CD14-positive monocyte (primary cell): ENCODE measurements around the gene CPEB3. TPM values are rescaled to one million over a fixed set of nuclear protein-coding genes. Genes with fewer than 3 reads are reported as not detected.

ENCODE experiments used
- DNase-seq, 3 donors: peaks; one replicate each; pipeline ENCODE4 v3.0.0-alpha.2; 2011 to 2022
- H2AFZ ChIP-seq: 2 replicates; pipeline ENCODE4 v1.6.0; 2012; ENCODE audit warnings: mild to moderate bottlenecking, low read depth, low read length, inconsistent platforms; ENCODE audit not compliant: insufficient read depth, poor library complexity, severe bottlenecking
- H3K27ac ChIP-seq, 2 donors: 1 replicate in 1 of 2; 2 replicates in 1 of 2; pipeline ENCODE4 v1.5.1; 2012 to 2013; ENCODE audit warnings: low read length in 2 of 2, control low read depth in 1 of 2, inconsistent platforms in 1 of 2, low read depth in 1 of 2, mild to moderate bottlenecking in 1 of 2
- H3K27me3 ChIP-seq, 2 donors: one replicate each; pipeline versions ENCODE4 v1.6.0 to v1.6.1; 2011 to 2013; ENCODE audit warnings: low read length in 2 of 2; ENCODE audit not compliant: control insufficient read depth in 2 of 2, insufficient read depth in 2 of 2
- H3K36me3 ChIP-seq, 2 donors: replicated peaks in 1 of 2; 1 replicate in 1 of 2; 2 replicates in 1 of 2; pipeline versions ENCODE4 v1.5.1 to v1.6.1; 2012 to 2013; ENCODE audit warnings: low read length in 2 of 2, control low read depth in 1 of 2, inconsistent platforms in 1 of 2, mild to moderate bottlenecking in 1 of 2; ENCODE audit not compliant: insufficient read depth in 2 of 2, control insufficient read depth in 1 of 2
- H3K4me1 ChIP-seq, 2 donors: 1 replicate in 1 of 2; 2 replicates in 1 of 2; pipeline versions ENCODE4 v1.5.1 to v1.6.1; 2012 to 2013; ENCODE audit warnings: low read length in 2 of 2, control low read depth in 1 of 2, inconsistent platforms in 1 of 2, mild to moderate bottlenecking in 1 of 2, moderate library complexity in 1 of 2; ENCODE audit not compliant: insufficient read depth in 2 of 2, control insufficient read depth in 1 of 2
- H3K4me2 ChIP-seq: replicated peaks from 2 replicates; pipeline ENCODE3; 2012; ENCODE audit warnings: low read length, moderate library complexity, mild to moderate bottlenecking; ENCODE audit not compliant: poor library complexity, severe bottlenecking; ENCODE audit errors: extremely low read depth
- H3K4me3 ChIP-seq, 3 experiments: fragments of 200-600 bp in 1 of 3; sonication (generic) in 1 of 3; replicated peaks in 1 of 3; 1 replicate in 2 of 3; 2 replicates in 1 of 3; pipeline ENCODE4 v1.5.1; 2011 to 2013; ENCODE audit warnings: low read length in 3 of 3, mild to moderate bottlenecking in 3 of 3, control low read depth in 2 of 3, low read depth in 2 of 3, inconsistent platforms in 1 of 3, moderate library complexity in 1 of 3
- H3K79me2 ChIP-seq: 2 replicates; pipeline ENCODE4 v1.6.0; 2012; ENCODE audit warnings: mild to moderate bottlenecking, control low read depth, inconsistent platforms, low read length, moderate library complexity; ENCODE audit not compliant: insufficient read depth
- H3K9ac ChIP-seq: 2 replicates; pipeline ENCODE4 v1.6.0; 2017; ENCODE audit warnings: low read length, mild to moderate bottlenecking; ENCODE audit not compliant: insufficient read depth, poor library complexity, severe bottlenecking
- H3K9me3 ChIP-seq, 2 donors: replicated peaks in 1 of 2; 1 replicate in 1 of 2; 2 replicates in 1 of 2; pipeline versions ENCODE4 v1.5.1 to v1.6.1; 2012 to 2013; ENCODE audit warnings: low read length in 2 of 2, control low read depth in 1 of 2; ENCODE audit not compliant: control insufficient read depth in 1 of 2, insufficient read depth in 1 of 2
- H4K20me1 ChIP-seq: 2 replicates; pipeline ENCODE4 v1.6.0; 2012; ENCODE audit warnings: mild to moderate bottlenecking, low read length, control low read depth, moderate library complexity; ENCODE audit not compliant: insufficient read depth
- H3K27ac Mint-ChIP-seq, 7 donors: one replicate each; pipeline ENCODE4 v1.8.0; 2020; ENCODE audit warnings: mild to moderate bottlenecking in 7 of 7, mixed read lengths in 7 of 7, moderate library complexity in 6 of 7, inconsistent platforms in 2 of 7
- H3K27me3 Mint-ChIP-seq, 3 donors: one replicate each; pipeline ENCODE4 v1.8.0; 2021 to 2022; ENCODE audit warnings: low read depth in 3 of 3, mild to moderate bottlenecking in 3 of 3, mixed read lengths in 3 of 3, moderate library complexity in 3 of 3, inconsistent platforms in 1 of 3
- H3K36me3 Mint-ChIP-seq, 2 donors: one replicate each; pipeline ENCODE4 v1.8.0; 2020; ENCODE audit warnings: mixed read lengths in 2 of 2, inconsistent platforms in 1 of 2, mild to moderate bottlenecking in 1 of 2
- H3K4me1 Mint-ChIP-seq: one replicate; pipeline ENCODE4 v1.8.0; 2020; ENCODE audit warnings: mild to moderate bottlenecking, mixed read lengths
- H3K4me3 Mint-ChIP-seq, 2 donors: one replicate each; pipeline ENCODE4 v1.8.0; 2020; ENCODE audit warnings: mild to moderate bottlenecking in 2 of 2, mixed read lengths in 2 of 2, moderate library complexity in 1 of 2
- H3K9me3 Mint-ChIP-seq, 7 donors: one replicate each; pipeline ENCODE4 v1.8.0; 2020 to 2022; ENCODE audit warnings: mixed read lengths in 7 of 7, mild to moderate bottlenecking in 6 of 7, moderate library complexity in 6 of 7, inconsistent platforms in 2 of 7
- CTCF ChIP-seq: fragments of 200-600 bp; IDR thresholded peaks from one replicate; pipeline ENCODE4 v1.8.0; 2022; ENCODE audit warnings: antibody characterized with exemption, mild to moderate bottlenecking
- WGBS: methylation state at CpG from one replicate; pipeline ENCODE4 v1.1.5; 2013; ENCODE audit warnings: missing lambda C conversion rate; ENCODE audit not compliant: insufficient coverage; 5-methylcytosine and 5-hydroxymethylcytosine counted together
- intact Hi-C, 2 donors: fragments of 100-400 bp; cut with micrococcal nuclease; formaldehyde crosslinking; loops; one replicate each; pipeline versions ENCODE4 v1.15.0 to v1.15.1; 2023
- polyA plus RNA-seq, 3 donors: library from polyadenylated mRNA; depleted of rRNA in 1 of 3; unstranded in 2 of 3; stranded (reverse) in 1 of 3; fragments of 300-500 nt in 2 of 3; fragments of >200 nt in 1 of 3; fragmentation: Illumina TruSeq in 2 of 3; gene quantifications; 1 replicate in 2 of 3; 2 replicates in 1 of 3; pipeline ENCODE4 v1.2.3, GENCODE V29; 2012 to 2021

The CPEB3 gene
- polyA plus RNA-seq, 3 donors = 1.8 to 2.9 (median 2.1) TPM

DNA sequence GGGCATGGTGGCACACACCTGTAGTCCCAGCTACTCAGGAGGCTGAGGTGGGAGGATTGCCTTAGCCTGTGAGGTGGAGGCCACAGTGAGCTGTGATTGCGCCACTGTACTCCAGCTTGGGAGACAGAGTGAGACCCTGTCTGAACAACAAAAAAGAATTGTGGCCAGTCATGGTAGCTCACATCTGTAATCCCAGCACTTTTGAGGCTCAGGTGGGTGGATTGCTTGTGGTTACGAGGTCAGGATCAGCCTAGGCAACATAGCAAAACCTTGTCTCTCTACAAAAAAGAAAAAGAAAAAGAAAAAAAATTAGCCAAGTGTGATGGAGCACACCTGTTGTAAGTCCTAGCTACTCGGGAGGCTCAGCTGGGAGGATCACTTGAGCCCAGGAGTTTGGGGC is 22.9 kb upstream of the CPEB3 start:
- no peaks in the 10 kb centered on the region for H3K9me3 ChIP-seq
- no peak overlapping the region for H2AFZ ChIP-seq
- no peak overlapping the region for H3K27ac Mint-ChIP-seq
- intact Hi-C loops = no loop called here
- no peak for TF ChIP-seq CTCF
- peaks cover 45 to 63% of the 10 kb centered on the region in 2 donors for H3K36me3 Mint-ChIP-seq
- H3K9me3 Mint-ChIP-seq = peaks cover 0 to 2% (median 0%) of the 10 kb centered on the region in 7 donors
- peaks cover 28% of the 10 kb centered on the region for H4K20me1 ChIP-seq
- no peak overlapping the region for H3K9ac ChIP-seq
- H3K4me1 ChIP-seq = no peaks in the 10 kb centered on the region
- H3K27me3 ChIP-seq = no peaks in the 10 kb centered on the region
- H3K4me3 Mint-ChIP-seq = no peak overlapping the region
- H3K4me2 ChIP-seq = no peak overlapping the region
- DNase-seq = no peak
- H3K36me3 ChIP-seq = peaks cover 35 to 72% of the 10 kb centered on the region in 2 donors
- H3K27me3 Mint-ChIP-seq = no peaks in the 10 kb centered on the region
- 100% methylated on average over 1 of the region's 3 CpGs for WGBS
- H3K4me1 Mint-ChIP-seq = peaks cover 1% of the 10 kb centered on the region
- no peak overlapping the region for H3K4me3 ChIP-seq
- no peak overlapping the region for H3K27ac ChIP-seq
- peaks cover 41% of the 10 kb centered on the region for H3K79me2 ChIP-seq

GRCh38 chr10:92309272-92309671 is 18.4 kb upstream of the CPEB3 start:
- Mint-ChIP-seq H3K4me3 (no peak overlapping the region), H3K36me3 (peaks cover 21 to 42% of the 10 kb centered on the region in 2 donors), H3K27ac (no peak overlapping the region), H3K9me3 (peaks cover 0 to 1% (median 0%) of the 10 kb centered on the region in 7 donors), H3K4me1 (peaks cover 5% of the 10 kb centered on the region), H3K27me3 (no peaks in the 10 kb centered on the region)
- no peak for TF ChIP-seq CTCF
- Histone ChIP-seq H3K4me2 (no peak overlapping the region), H3K4me3 (no peak overlapping the region), H4K20me1 (peaks cover 63% of the 10 kb centered on the region), H3K79me2 (peaks cover 69% of the 10 kb centered on the region), H2AFZ (no peak overlapping the region), H3K27me3 (no peaks in the 10 kb centered on the region), H3K27ac (no peak overlapping the region), H3K9ac (no peak overlapping the region), H3K9me3 (no peaks in the 10 kb centered on the region), H3K4me1 (no peaks in the 10 kb centered on the region), H3K36me3 (peaks cover 26 to 34% of the 10 kb centered on the region in 2 donors)
- intact Hi-C loops = no loop called here
- WGBS = no CpG with 5 or more reads among the region's 1 CpG
- no peak for DNase-seq
